Central memory CD4-positive, alpha-beta T cell (primary cell): ENCODE results near the gene TBK1.

Source experiments
- DNase-seq: peaks from one replicate; pipeline ENCODE4 v3.0.0; 2022

Gene TBK1

GRCh38 chr12:64452559-64453329 is 824 bp downstream of the TBK1 start:
- peak; percentile 23 for DNase-seq

- no peak for DNase-seq
Measured at GRCh38 chr12:64455506-64455905, 3.6 kb downstream of the TBK1 start.

GRCh38 chr12:64456119-64456518 is 4.2 kb downstream of the TBK1 start:
- DNase-seq: no peak

GRCh38 chr12:64457032-64457431 is 5.1 kb downstream of the TBK1 start:
- no peak for DNase-seq

- DNase-seq: no peak
Measured at GRCh38 chr12:64457466-64457865, 5.5 kb downstream of the TBK1 start.

GRCh38 chr12:64457923-64458322 is 6.0 kb downstream of the TBK1 start:
- DNase-seq: no peak

GRCh38 chr12:64459394-64459891 is 7.5 kb downstream of the TBK1 start:
- DNase-seq: peak; percentile 30

- DNase-seq: no peak
Measured at GRCh38 chr12:64461634-64462414, 9.9 kb downstream of the TBK1 start.

GRCh38 chr12:64466178-64466577 is 14.3 kb downstream of the TBK1 start:
- no peak for DNase-seq

- no peak for DNase-seq
Measured at GRCh38 chr12:64468966-64469365, 17.0 kb downstream of the TBK1 start.

- DNase-seq: no peak
Measured at GRCh38 chr12:64469455-64470142, 17.7 kb downstream of the TBK1 start.

GRCh38 chr12:64470495-64470894 is 18.6 kb downstream of the TBK1 start:
- no peak for DNase-seq

GRCh38 chr12:64473176-64473575 is 21.3 kb downstream of the TBK1 start:
- DNase-seq: no peak

- no peak for DNase-seq
Measured at GRCh38 chr12:64475518-64475917, 23.6 kb downstream of the TBK1 start.

- DNase-seq: no peak
Measured at GRCh38 chr12:64476844-64477243, 24.9 kb downstream of the TBK1 start.

GRCh38 chr12:64478661-64479060 is 26.7 kb downstream of the TBK1 start:
- no peak for DNase-seq

- DNase-seq: no peak
Measured at GRCh38 chr12:64480148-64480547, 28.2 kb downstream of the TBK1 start.

GRCh38 chr12:64486657-64487056 is 34.7 kb downstream of the TBK1 start:
- DNase-seq: no peak

- no peak for DNase-seq
Measured at GRCh38 chr12:64491718-64492117, 39.8 kb downstream of the TBK1 start.

- DNase-seq: no peak
Measured at GRCh38 chr12:64493513-64493912, 41.6 kb downstream of the TBK1 start.

GRCh38 chr12:64494998-64495729 is 43.2 kb downstream of the TBK1 start:
- DNase-seq: peak; percentile 21

- DNase-seq: no peak
Measured at GRCh38 chr12:64496839-64497400, 45.0 kb downstream of the TBK1 start.
